Smooth muscle cell (in vitro differentiated cells): ENCODE measurements around the gene SCP2. TPM values are rescaled to one million over a fixed set of nuclear protein-coding genes. Genes with fewer than 3 reads are reported as not detected.
A peak's percentile ranks its signal among the peaks of the same experiment; 100 is the strongest.

Source experiments
- DNase-seq: peaks from one replicate; lab custom pipeline; 2025; ENCODE audit not compliant: unreplicated experiment; lab: John Stamatoyannopoulos, UW
- H2AFZ ChIP-seq: fragments of 200-600 bp; sonication (generic); 2 replicates; pipeline ENCODE4 v1.6.0; 2016; ENCODE audit warnings: antibody characterized with exemption, low read depth, mild to moderate bottlenecking
- H3F3A ChIP-seq: fragments of 200-600 bp; sonication (generic); 2 replicates; pipeline ENCODE4 v1.6.0; 2017; ENCODE audit warnings: antibody characterized with exemption, low read depth
- H3K27ac ChIP-seq: fragments of 200-600 bp; sonication (generic); 2 replicates; pipeline ENCODE4 v1.5.1; 2016; ENCODE audit warnings: low read depth, mild to moderate bottlenecking
- H3K27me3 ChIP-seq: fragments of 200-600 bp; sonication (generic); 2 replicates; pipeline ENCODE4 v1.6.1; 2016; ENCODE audit warnings: low read depth, mild to moderate bottlenecking
- H3K36me3 ChIP-seq: fragments of 200-600 bp; sonication (generic); 2 replicates; pipeline ENCODE4 v1.5.1; 2016; ENCODE audit warnings: low read depth
- H3K4me1 ChIP-seq: fragments of 200-600 bp; sonication (generic); 2 replicates; pipeline ENCODE4 v1.5.1; 2016; ENCODE audit warnings: low read depth
- H3K4me2 ChIP-seq: fragments of 200-600 bp; sonication (generic); 2 replicates; pipeline ENCODE4 v1.6.0; 2016; ENCODE audit warnings: mild to moderate bottlenecking
- H3K4me3 ChIP-seq: fragments of 200-600 bp; sonication (generic); 2 replicates; pipeline ENCODE4 v1.5.1; 2016; ENCODE audit warnings: mild to moderate bottlenecking
- H3K79me2 ChIP-seq: fragments of 200-600 bp; sonication (generic); 2 replicates; pipeline ENCODE4 v1.6.0; 2016; ENCODE audit warnings: low read depth, mild to moderate bottlenecking
- H3K9ac ChIP-seq: fragments of 200-600 bp; sonication (generic); 2 replicates; pipeline ENCODE4 v1.6.0; 2016; ENCODE audit warnings: low read depth
- H3K9me3 ChIP-seq: fragments of 200-600 bp; sonication (generic); replicated peaks from 2 replicates; pipeline ENCODE4 v1.5.1; 2016; ENCODE audit warnings: low read depth
- H4K20me1 ChIP-seq: fragments of 200-600 bp; sonication (generic); 2 replicates; pipeline ENCODE4 v1.6.0; 2016; ENCODE audit warnings: low read depth
- CTCF ChIP-seq: fragments of 200-600 bp; sonication (generic); IDR thresholded peaks from 2 replicates; pipeline ENCODE4 v1.5.1; 2017; ENCODE audit warnings: borderline replicate concordance, mild to moderate bottlenecking, antibody characterized with exemption; ENCODE audit not compliant: insufficient read depth, poor library complexity, severe bottlenecking
- WGBS: methylation state at CpG from one replicate; pipeline ENCODE4 v1.1.7; 2016; ENCODE audit warnings: low lambda C conversion rate; 5-methylcytosine and 5-hydroxymethylcytosine counted together
- polyA plus RNA-seq: library from polyadenylated mRNA; unstranded; fragments of >200 nt; fragmentation: Nextera tagmentation; extraction: Ambion mirVana; gene quantifications from 2 replicates; pipeline ENCODE4 v1.2.1, GENCODE V29; 2016
- total RNA-seq: library from RNA; depleted of rRNA; stranded (reverse); fragments of >200 nt; gene quantifications from 2 replicates; pipeline ENCODE4 v1.2.3, GENCODE V29; 2014

SCP2 gene
- total and polyA plus RNA-seq, 2 experiments from 2014 or later, result 94.8 to 120 TPM

GRCh38 chr1:52901384-52901783 is 25.7 kb upstream of the SCP2 start:
- no peaks in the 10 kb centered on the region for H4K20me1 ChIP-seq
- H3F3A ChIP-seq, result no peaks in the 10 kb centered on the region
- H2AFZ ChIP-seq, result no peak overlapping the region
- WGBS, result 95% methylated on average over 1 of the region's 1 CpG
- no peak overlapping the region for H3K27ac ChIP-seq
- no peak overlapping the region for H3K9ac ChIP-seq
- DNase-seq, result no peak
- H3K27me3 ChIP-seq, result no peaks in the 10 kb centered on the region
- H3K9me3 ChIP-seq, result no peaks in the 10 kb centered on the region
- no peak overlapping the region for H3K4me3 ChIP-seq
- H3K79me2 ChIP-seq, result no peaks in the 10 kb centered on the region
- H3K36me3 ChIP-seq, result no peaks in the 10 kb centered on the region
- no peak overlapping the region for H3K4me2 ChIP-seq
- TF ChIP-seq CTCF, result no peak
- H3K4me1 ChIP-seq, result no peaks in the 10 kb centered on the region

- H4K20me1 ChIP-seq, result no peaks in the 10 kb centered on the region
- no peak for DNase-seq
These were observed 22.7 kb upstream of the SCP2 start for GRCh38 chr1:52904208-52904926.

GRCh38 chr1:52904927-52905698 is 22.0 kb upstream of the SCP2 start:
- H3K4me2 ChIP-seq, result no peak overlapping the region
- no peaks in the 10 kb centered on the region for H3K36me3 ChIP-seq
- H3K27me3 ChIP-seq, result no peaks in the 10 kb centered on the region
- H2AFZ ChIP-seq, result no peak overlapping the region
- no peaks in the 10 kb centered on the region for H3K79me2 ChIP-seq
- H3K27ac ChIP-seq, result no peak overlapping the region
- peak; percentile 22 for TF ChIP-seq CTCF
- 63% methylated on average over 20 of the region's 20 CpGs for WGBS
- DNase-seq, result no peak
- H3K9ac ChIP-seq, result no peak overlapping the region
- no peaks in the 10 kb centered on the region for H3F3A ChIP-seq
- H4K20me1 ChIP-seq, result no peaks in the 10 kb centered on the region
- H3K9me3 ChIP-seq, result no peaks in the 10 kb centered on the region
- no peaks in the 10 kb centered on the region for H3K4me1 ChIP-seq
- no peak overlapping the region for H3K4me3 ChIP-seq

More at GRCh38 chr1:52904208-52904926, 22.7 kb upstream of the SCP2 start:
- WGBS, result 91% methylated on average over 13 of the region's 13 CpGs
- H3K4me2 ChIP-seq, result no peak overlapping the region
- H3K4me1 ChIP-seq, result no peaks in the 10 kb centered on the region
- no peak overlapping the region for H3K4me3 ChIP-seq
- H3K9ac ChIP-seq, result no peak overlapping the region
- H3K9me3 ChIP-seq, result no peaks in the 10 kb centered on the region
- no peaks in the 10 kb centered on the region for H3K79me2 ChIP-seq
- no peaks in the 10 kb centered on the region for H3K36me3 ChIP-seq
- no peak for TF ChIP-seq CTCF
- no peaks in the 10 kb centered on the region for H3K27me3 ChIP-seq
- H3F3A ChIP-seq, result no peaks in the 10 kb centered on the region
- no peak overlapping the region for H3K27ac ChIP-seq
- no peak overlapping the region for H2AFZ ChIP-seq
